BLaER1 treated with 17β-estradiol and CSF1 and Interleukin-3, amounts not matched to agents 10 nM and 100 nM (cell line): ENCODE results near the gene PCMT1.

ENCODE experiments used
- H3K27ac ChIP-seq, 11 experiments: shearing (Covaris generic); formaldehyde crosslinking; 2 replicates each; pipeline ENCODE4 v1.8.1; 2022
- H3K27me3 ChIP-seq, 11 experiments: shearing (Covaris generic); formaldehyde crosslinking; 2 replicates each; pipeline ENCODE4 v1.8.1; 2022
- H3K36me3 ChIP-seq, 11 experiments: shearing (Covaris generic); formaldehyde crosslinking; 2 replicates each; pipeline ENCODE4 v1.8.1; 2022
- H3K4me1 ChIP-seq, 10 experiments: shearing (Covaris generic); formaldehyde crosslinking; 2 replicates each; pipeline ENCODE4 v1.8.1; 2022
- H3K4me2 ChIP-seq, 11 experiments: shearing (Covaris generic); formaldehyde crosslinking; 2 replicates each; pipeline ENCODE4 v1.8.1; 2022
- H3K4me3 ChIP-seq, 10 experiments: shearing (Covaris generic); formaldehyde crosslinking; 2 replicates each; pipeline ENCODE4 v1.8.1; 2022
- H3K9ac ChIP-seq, 11 experiments: shearing (Covaris generic); formaldehyde crosslinking; 2 replicates each; pipeline ENCODE4 v1.8.1; 2022
- H3K9me3 ChIP-seq, 11 experiments: shearing (Covaris generic); formaldehyde crosslinking; replicated peaks in 1 of 11; 2 replicates each; pipeline ENCODE4 v1.8.1; 2022
- H4K20me1 ChIP-seq, 11 experiments: shearing (Covaris generic); formaldehyde crosslinking; 2 replicates each; pipeline ENCODE4 v1.8.1; 2022
- Cebpa-rat ChIP-seq, 11 experiments: shearing (Covaris generic); IDR thresholded peaks; 2 replicates each; pipeline ENCODE4 v1.8.1; 2022

The PCMT1 gene

GRCh38 chr6:149755300-149756260, 6.0 kb downstream of the PCMT1 start:
- H3K27me3 ChIP-seq, result no peaks in the 10 kb centered on the region
- peaks cover 23 to 70% (median 35%) of the 10 kb centered on the region in 11 experiments for H3K36me3 ChIP-seq
- H3K27ac ChIP-seq, result no peak overlapping the region
- no peak for TF ChIP-seq Cebpa-rat (IDR thresholded peaks at IDR 0.05)
- peak overlapping the region; percentile 0 to 95 (median 32); a peak in 12 of 22 replicates for H3K4me2 ChIP-seq
- H3K9ac ChIP-seq, result no peak overlapping the region
- no peaks in the 10 kb centered on the region for H3K9me3 ChIP-seq
- H4K20me1 ChIP-seq, result peaks cover 56 to 100% (median 91%) of the 10 kb centered on the region in 11 experiments; a peak in 21 of 22 replicates
- peaks cover 29 to 58% (median 44%) of the 10 kb centered on the region in 10 experiments for H3K4me1 ChIP-seq
- no peak overlapping the region for H3K4me3 ChIP-seq

- no peaks in the 10 kb centered on the region for H3K27me3 ChIP-seq
- no peak overlapping the region for H3K4me2 ChIP-seq
- H3K4me1 ChIP-seq, result peaks cover 23 to 58% (median 43%) of the 10 kb centered on the region in 10 experiments
- no peak overlapping the region for H3K27ac ChIP-seq
- no peaks in the 10 kb centered on the region for H3K9me3 ChIP-seq
- H3K4me3 ChIP-seq, result no peak overlapping the region
- peaks cover 25 to 74% (median 37%) of the 10 kb centered on the region in 11 experiments for H3K36me3 ChIP-seq
- H4K20me1 ChIP-seq, result peaks cover 52 to 100% (median 90%) of the 10 kb centered on the region in 11 experiments; a peak in 21 of 22 replicates
- no peak for TF ChIP-seq Cebpa-rat (IDR thresholded peaks at IDR 0.05)
- no peak overlapping the region for H3K9ac ChIP-seq
Measured at GRCh38 chr6:149756261-149756636, 6.7 kb downstream of the PCMT1 start.

- Histone ChIP-seq H4K20me1 (peaks cover 15 to 62% (median 48%) of the 10 kb centered on the region in 11 experiments; a peak in 20 of 22 replicates), H3K9me3 (peaks cover 23 to 31% (median 26%) of the 10 kb centered on the region in 11 experiments), H3K4me2 (peak overlapping the region in 6 of 11 experiments; percentile 8 to 46 (median 33); a peak in 9 of 22 replicates), H3K27ac (peak overlapping the region in 4 of 11 experiments; percentile 26 to 51 (median 39); a peak in 6 of 22 replicates), H3K4me3 (no peak overlapping the region), H3K27me3 (no peaks in the 10 kb centered on the region), H3K36me3 (peaks cover 39 to 69% (median 55%) of the 10 kb centered on the region in 11 experiments), H3K9ac (no peak overlapping the region), H3K4me1 (peaks cover 6 to 22% (median 18%) of the 10 kb centered on the region in 10 experiments; a peak in 18 of 20 replicates)
- TF ChIP-seq Cebpa-rat (IDR thresholded peaks at IDR 0.05), result no peak
Measured at GRCh38 chr6:149761438-149761837, 11.9 kb downstream of the PCMT1 start.

GRCh38 chr6:149763866-149764265, 14.3 kb downstream of the PCMT1 start:
- H3K4me3 ChIP-seq, result no peak overlapping the region
- H3K9ac ChIP-seq, result no peak overlapping the region
- H3K4me2 ChIP-seq, result peak overlapping the region in 1 of 11 experiments; percentile 26; a peak in 1 of 22 replicates
- H3K36me3 ChIP-seq, result peaks cover 53 to 74% (median 63%) of the 10 kb centered on the region in 11 experiments
- TF ChIP-seq Cebpa-rat (IDR thresholded peaks at IDR 0.05), result no peak
- no peak overlapping the region for H3K27ac ChIP-seq
- peaks cover 7 to 58% (median 29%) of the 10 kb centered on the region in 11 experiments; a peak in 15 of 22 replicates for H4K20me1 ChIP-seq
- no peaks in the 10 kb centered on the region for H3K27me3 ChIP-seq
- H3K9me3 ChIP-seq, result peaks cover 26 to 40% (median 36%) of the 10 kb centered on the region in 11 experiments
- peaks cover 6 to 22% (median 18%) of the 10 kb centered on the region in 10 experiments; a peak in 18 of 20 replicates for H3K4me1 ChIP-seq

- TF ChIP-seq Cebpa-rat (IDR thresholded peaks at IDR 0.05), result no peak
- H3K9me3 ChIP-seq, result peaks cover 26 to 40% (median 36%) of the 10 kb centered on the region in 11 experiments
- no peaks in the 10 kb centered on the region for H3K27me3 ChIP-seq
- peaks cover 0 to 55% (median 24%) of the 10 kb centered on the region in 11 experiments; a peak in 13 of 22 replicates for H4K20me1 ChIP-seq
- H3K27ac ChIP-seq, result no peak overlapping the region
- no peak overlapping the region for H3K4me2 ChIP-seq
- H3K4me1 ChIP-seq, result peaks cover 5 to 13% (median 9%) of the 10 kb centered on the region in 10 experiments; a peak in 18 of 20 replicates
- no peak overlapping the region for H3K9ac ChIP-seq
- H3K4me3 ChIP-seq, result peak overlapping the region in 2 of 10 experiments; percentile 2 to 29; a peak in 3 of 20 replicates
- peaks cover 43 to 76% (median 64%) of the 10 kb centered on the region in 11 experiments for H3K36me3 ChIP-seq
Measured at GRCh38 chr6:149766156-149766769, 16.7 kb downstream of the PCMT1 start.

- no peak overlapping the region for H3K27ac ChIP-seq
- H3K9me3 ChIP-seq, result peaks cover 20 to 31% (median 28%) of the 10 kb centered on the region in 11 experiments
- H3K4me3 ChIP-seq, result no peak overlapping the region
- no peaks in the 10 kb centered on the region for H3K4me1 ChIP-seq
- H3K4me2 ChIP-seq, result no peak overlapping the region
- H4K20me1 ChIP-seq, result peaks cover 0 to 45% (median 15%) of the 10 kb centered on the region in 11 experiments; a peak in 13 of 22 replicates
- no peak for TF ChIP-seq Cebpa-rat (IDR thresholded peaks at IDR 0.05)
- H3K9ac ChIP-seq, result no peak overlapping the region
- peaks cover 72 to 100% (median 88%) of the 10 kb centered on the region in 11 experiments for H3K36me3 ChIP-seq
- no peaks in the 10 kb centered on the region for H3K27me3 ChIP-seq
Measured at GRCh38 chr6:149769676-149770075, 20.1 kb downstream of the PCMT1 start.

- H3K4me2 ChIP-seq, result no peak overlapping the region
- peaks cover 0 to 46% (median 15%) of the 10 kb centered on the region in 11 experiments; a peak in 13 of 22 replicates for H4K20me1 ChIP-seq
- H3K9ac ChIP-seq, result no peak overlapping the region
- H3K9me3 ChIP-seq, result peaks cover 5 to 16% (median 13%) of the 10 kb centered on the region in 11 experiments
- H3K27ac ChIP-seq, result no peak overlapping the region; a peak in 1 of 22 replicates
- H3K27me3 ChIP-seq, result no peaks in the 10 kb centered on the region
- no peaks in the 10 kb centered on the region for H3K4me1 ChIP-seq
- H3K36me3 ChIP-seq, result peaks cover 77 to 100% (median 89%) of the 10 kb centered on the region in 11 experiments
- no peak for TF ChIP-seq Cebpa-rat (IDR thresholded peaks at IDR 0.05)
- no peak overlapping the region for H3K4me3 ChIP-seq
Measured at GRCh38 chr6:149771185-149771584, 21.6 kb downstream of the PCMT1 start.

GRCh38 chr6:149771925-149772324, 22.4 kb downstream of the PCMT1 start:
- no peak overlapping the region for H3K4me2 ChIP-seq
- H3K27ac ChIP-seq, result no peak overlapping the region; a peak in 1 of 22 replicates
- no peaks in the 10 kb centered on the region for H3K27me3 ChIP-seq
- no peak overlapping the region for H3K9ac ChIP-seq
- H4K20me1 ChIP-seq, result peaks cover 0 to 43% (median 15%) of the 10 kb centered on the region in 11 experiments; a peak in 13 of 22 replicates
- no peaks in the 10 kb centered on the region for H3K4me1 ChIP-seq
- H3K9me3 ChIP-seq, result peaks cover 0 to 8% (median 5%) of the 10 kb centered on the region in 11 experiments; a peak in 18 of 22 replicates
- no peak for TF ChIP-seq Cebpa-rat (IDR thresholded peaks at IDR 0.05)
- H3K4me3 ChIP-seq, result no peak overlapping the region
- peaks cover 77 to 100% (median 89%) of the 10 kb centered on the region in 11 experiments for H3K36me3 ChIP-seq
